Fibroblast of villous mesenchyme (primary cell): ENCODE results near the gene CLDN18. TPM values are rescaled to one million over a fixed set of nuclear protein-coding genes. Genes with fewer than 3 reads are reported as not detected.

Experiments
- DNase-seq: peaks from one replicate; pipeline ENCODE4 v3.0.0-alpha.2; 2010; ENCODE audit warnings: low read depth
- H3K4me3 ChIP-seq: 2 replicates; pipeline ENCODE4 v1.5.1; 2011; ENCODE audit warnings: low read depth, mild to moderate bottlenecking, low read length
- total RNA-seq: library from RNA; depleted of rRNA; stranded (reverse); fragments of >200 nt; gene quantifications from 2 replicates; pipeline ENCODE4 v1.2.3, GENCODE V29; 2012
- TF ChIP-seq, protein P1 (sequence below): IDR thresholded peaks from 2 replicates; pipeline ENCODE4 v1.5.1; 2012; ENCODE audit warnings: low read depth, mild to moderate bottlenecking, low read length; ENCODE audit not compliant: insufficient read depth

Gene CLDN18
- total RNA-seq, 1 donor, result not detected

DNA sequence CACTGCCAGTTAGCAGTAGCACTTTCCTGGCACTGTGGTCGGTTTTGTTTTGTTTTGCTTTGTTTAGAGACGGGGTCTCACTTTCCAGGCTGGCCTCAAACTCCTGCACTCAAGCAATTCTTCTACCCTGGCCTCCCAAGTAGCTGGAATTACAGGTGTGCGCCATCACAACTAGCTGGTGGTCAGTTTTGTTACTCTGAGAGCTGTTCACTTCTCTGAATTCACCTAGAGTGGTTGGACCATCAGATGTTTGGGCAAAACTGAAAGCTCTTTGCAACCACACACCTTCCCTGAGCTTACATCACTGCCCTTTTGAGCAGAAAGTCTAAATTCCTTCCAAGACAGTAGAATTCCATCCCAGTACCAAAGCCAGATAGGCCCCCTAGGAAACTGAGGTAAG is 22.6 kb downstream of the CLDN18 start:
- H3K4me3 ChIP-seq, result no peak overlapping the region
- no peak for DNase-seq

DNA sequence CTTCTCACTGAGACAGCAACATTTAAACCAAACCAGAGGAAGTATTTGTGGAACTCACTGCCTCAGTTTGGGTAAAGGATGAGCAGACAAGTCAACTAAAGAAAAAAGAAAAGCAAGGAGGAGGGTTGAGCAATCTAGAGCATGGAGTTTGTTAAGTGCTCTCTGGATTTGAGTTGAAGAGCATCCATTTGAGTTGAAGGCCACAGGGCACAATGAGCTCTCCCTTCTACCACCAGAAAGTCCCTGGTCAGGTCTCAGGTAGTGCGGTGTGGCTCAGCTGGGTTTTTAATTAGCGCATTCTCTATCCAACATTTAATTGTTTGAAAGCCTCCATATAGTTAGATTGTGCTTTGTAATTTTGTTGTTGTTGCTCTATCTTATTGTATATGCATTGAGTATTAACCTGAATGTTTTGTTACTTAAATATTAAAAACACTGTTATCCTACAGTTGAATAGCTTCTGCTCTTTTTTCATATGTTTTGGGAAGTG is 23.3 kb downstream of the CLDN18 start:
- no peak overlapping the region for H3K4me3 ChIP-seq
- TF ChIP-seq, protein P1, sequence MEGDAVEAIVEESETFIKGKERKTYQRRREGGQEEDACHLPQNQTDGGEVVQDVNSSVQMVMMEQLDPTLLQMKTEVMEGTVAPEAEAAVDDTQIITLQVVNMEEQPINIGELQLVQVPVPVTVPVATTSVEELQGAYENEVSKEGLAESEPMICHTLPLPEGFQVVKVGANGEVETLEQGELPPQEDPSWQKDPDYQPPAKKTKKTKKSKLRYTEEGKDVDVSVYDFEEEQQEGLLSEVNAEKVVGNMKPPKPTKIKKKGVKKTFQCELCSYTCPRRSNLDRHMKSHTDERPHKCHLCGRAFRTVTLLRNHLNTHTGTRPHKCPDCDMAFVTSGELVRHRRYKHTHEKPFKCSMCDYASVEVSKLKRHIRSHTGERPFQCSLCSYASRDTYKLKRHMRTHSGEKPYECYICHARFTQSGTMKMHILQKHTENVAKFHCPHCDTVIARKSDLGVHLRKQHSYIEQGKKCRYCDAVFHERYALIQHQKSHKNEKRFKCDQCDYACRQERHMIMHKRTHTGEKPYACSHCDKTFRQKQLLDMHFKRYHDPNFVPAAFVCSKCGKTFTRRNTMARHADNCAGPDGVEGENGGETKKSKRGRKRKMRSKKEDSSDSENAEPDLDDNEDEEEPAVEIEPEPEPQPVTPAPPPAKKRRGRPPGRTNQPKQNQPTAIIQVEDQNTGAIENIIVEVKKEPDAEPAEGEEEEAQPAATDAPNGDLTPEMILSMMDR, result no peak
- DNase-seq, result no peak

More for the DNA sequence above, 22.6 kb downstream of the CLDN18 start:
- TF ChIP-seq, protein P1, result no peak

DNA sequence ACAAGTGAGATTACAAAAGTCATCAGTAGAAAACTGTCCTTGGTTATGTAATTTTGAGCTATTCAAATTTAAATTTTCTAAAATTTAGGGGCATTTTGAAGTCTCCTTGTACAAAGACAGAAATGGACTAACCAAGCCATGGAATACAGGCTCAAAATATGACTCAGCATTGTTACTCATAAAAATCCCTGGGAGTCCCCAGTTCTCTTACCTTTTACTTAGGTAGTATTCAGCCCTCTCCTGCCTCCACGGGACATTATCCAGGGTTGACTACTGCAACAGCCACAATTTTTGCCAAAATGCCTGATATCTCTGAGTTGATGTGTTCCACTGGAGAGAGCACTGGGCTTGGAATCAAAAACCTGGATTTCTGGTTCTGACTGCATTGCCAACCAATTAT is 25.0 kb downstream of the CLDN18 start:
- no peak overlapping the region for H3K4me3 ChIP-seq
- DNase-seq, result no peak
- TF ChIP-seq, protein P1, result no peak

DNA sequence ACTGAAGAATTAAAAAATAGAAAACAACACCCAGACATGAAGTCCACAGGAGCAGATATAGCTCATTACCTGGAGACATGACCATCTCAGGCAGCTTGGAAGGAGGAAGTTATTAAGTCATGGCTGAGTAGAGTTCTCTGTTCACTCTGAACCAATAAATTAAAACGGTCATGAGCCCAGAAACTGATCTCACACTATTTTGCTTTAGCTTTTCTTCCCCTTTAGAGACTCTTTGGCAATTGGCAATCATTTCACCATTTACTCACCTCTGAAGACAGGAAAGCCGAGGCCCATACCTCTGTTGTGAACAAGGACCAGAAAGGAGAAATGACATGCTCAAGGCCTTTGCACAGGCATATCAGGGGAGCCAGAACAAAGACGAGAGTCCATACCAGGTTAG is 26.6 kb downstream of the CLDN18 start:
- no peak overlapping the region for H3K4me3 ChIP-seq
- no peak for DNase-seq
- TF ChIP-seq, protein P1, result no peak

DNA sequence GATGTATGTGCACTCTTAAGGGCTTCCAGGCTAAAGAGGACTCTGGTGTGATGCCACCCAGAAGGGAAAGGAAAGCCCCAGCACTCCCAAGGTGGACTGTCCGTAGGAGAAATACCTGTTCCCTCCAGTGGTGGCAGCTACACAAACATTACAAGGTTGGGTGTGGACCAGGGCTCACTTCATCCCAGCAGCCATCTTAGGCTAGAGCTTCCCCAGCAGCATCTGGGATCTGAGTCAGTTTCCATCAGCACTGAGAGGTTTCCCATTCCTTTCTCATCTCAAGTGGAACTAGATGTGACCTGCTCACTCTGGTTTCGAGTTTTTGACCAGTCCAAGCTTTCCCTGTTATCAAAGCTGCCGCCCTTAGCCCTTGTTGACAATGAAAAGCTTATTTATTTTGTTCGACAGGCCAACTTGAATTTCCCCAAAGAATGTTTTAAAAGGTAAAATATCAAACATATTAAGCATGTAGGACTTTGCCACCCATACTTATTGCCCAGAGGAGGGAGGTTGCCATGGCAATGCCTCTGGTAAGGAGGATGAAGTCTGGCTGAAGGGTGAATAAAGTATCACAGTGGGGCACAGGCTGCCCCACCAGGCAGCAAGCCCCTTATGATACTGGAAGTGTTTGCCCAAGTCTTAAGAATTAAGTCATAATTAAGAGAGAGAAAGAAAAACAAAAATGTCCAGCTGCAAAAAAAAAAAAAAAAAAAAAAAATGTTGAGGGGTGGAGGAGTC is 28.9 kb downstream of the CLDN18 start:
- TF ChIP-seq, protein P1, result no peak
- no peak overlapping the region for H3K4me3 ChIP-seq
- DNase-seq, result no peak

DNA sequence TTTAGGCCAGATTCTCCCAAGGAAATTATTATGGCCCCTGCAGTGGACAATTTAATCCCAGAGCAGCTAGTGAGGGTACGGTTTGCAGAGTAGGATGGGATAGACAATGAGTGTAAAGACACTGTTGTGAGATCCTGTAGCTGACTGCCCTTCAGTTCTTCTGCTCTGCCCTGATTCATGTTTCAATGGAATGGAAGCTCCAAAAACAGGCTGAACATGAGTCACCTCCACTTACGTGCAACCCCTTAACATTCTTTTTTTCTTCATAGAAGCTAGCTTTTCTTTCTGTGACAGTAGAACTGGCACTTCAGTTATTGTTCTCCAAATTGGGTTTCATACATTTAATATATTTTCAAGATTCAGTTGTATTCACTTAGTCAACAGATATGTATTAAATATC is 32.1 kb downstream of the CLDN18 start:
- TF ChIP-seq, protein P1, result no peak
- DNase-seq, result peak; percentile 51
- no peak overlapping the region for H3K4me3 ChIP-seq
